Dedifferentiated amniotic fluid mesenchymal stem cell (primary cell): ENCODE results near the gene TPPP3.
A peak's percentile ranks its signal among the peaks of the same experiment; 100 is the strongest.
"Not testable (repeated sequence)": the region's sequence is repeated elsewhere in the genome, so short reads cannot be mapped to it uniquely, and the experiment has no call there.

ENCODE experiments used
- DNase-seq: peaks from one replicate; pipeline ENCODE4 v3.0.0-alpha.2; 2016; ENCODE audit errors: extremely low spot score

Gene TPPP3

DNA sequence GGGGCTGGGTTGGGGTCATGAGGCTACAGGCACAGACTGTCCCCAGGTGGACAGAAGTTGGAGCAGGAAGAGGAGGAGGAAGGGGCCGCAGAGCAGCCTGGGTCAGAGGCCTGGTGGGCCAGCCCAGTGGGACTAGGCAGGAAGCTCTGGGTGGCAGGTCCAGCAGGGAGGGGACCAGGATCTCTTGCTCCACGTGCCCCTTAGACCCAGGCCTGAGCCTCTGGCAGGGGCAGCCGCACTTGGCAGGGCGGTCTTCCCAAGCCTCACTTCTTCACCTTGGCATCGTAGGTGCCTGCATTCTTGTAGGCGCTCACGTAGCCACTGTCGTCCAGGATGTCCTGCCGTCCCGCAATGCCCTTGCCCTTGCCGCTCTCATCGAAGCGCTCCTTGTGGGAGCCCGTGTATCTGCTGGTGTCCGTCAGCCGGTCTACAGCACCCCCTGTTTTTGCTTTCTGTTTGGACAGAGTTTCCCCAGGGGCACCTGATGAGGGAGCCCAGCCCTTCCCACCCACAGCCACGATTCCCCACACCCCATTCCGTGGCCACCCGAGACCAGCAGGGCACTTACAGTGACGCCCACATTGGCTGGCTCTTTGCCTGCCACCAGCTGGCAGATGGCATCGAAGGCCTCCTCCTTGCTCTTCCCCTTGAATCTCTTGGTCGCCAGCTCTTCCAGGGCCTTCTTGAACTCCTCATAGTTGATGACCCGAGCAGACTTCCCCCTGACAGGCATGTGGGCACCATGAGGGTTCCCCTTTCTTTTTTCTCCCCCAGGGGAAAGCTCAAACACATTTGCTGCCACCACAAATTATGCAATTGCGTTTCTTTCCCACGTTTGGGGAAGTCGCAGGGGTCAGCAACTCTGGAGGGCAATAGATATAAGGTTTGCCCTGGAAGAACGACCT lies 3.1 kb downstream of the TPPP3 start:
- DNase-seq, result no peak

DNA sequence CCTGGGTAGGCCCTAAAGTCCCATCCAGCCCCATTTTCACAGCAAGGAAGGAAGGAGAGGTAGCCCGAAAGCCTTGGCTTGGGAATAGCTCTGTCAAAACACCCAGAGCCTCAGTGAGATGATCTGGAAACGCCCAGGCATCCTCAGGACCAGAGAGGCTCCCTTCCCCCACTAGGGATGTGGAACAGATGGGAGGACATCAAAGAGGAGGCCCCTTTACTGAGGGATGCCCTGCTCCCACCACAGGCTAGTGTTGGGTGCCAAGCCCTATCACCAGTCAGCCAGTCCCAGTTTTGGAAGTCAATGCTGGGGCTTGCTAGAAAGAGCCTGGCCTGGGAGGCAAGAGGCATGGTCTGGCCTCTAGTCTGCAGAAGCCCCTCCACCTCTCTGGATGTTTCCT lies 4.7 kb downstream of the TPPP3 start:
- no peak for DNase-seq

DNA sequence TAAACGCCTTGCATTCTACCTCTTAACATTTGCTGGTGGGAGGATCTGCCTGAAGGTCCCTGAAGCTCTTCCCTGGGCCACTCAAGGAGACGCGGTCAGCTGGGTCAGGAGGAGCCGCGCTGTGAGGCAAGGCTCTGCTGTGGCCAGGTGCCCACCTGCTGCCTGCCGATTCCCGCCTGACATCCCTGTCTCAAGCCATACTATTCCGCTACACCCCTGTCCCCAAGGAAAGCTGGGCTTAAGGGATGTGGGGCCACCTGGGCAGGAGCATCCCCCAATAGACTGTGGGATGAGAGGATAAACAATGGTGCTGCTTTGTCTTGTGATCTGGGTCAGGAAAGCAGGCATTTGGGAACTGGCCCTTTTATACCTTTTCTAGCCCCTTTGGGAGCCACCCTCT lies 5.1 kb downstream of the TPPP3 start:
- no peak for DNase-seq

DNA sequence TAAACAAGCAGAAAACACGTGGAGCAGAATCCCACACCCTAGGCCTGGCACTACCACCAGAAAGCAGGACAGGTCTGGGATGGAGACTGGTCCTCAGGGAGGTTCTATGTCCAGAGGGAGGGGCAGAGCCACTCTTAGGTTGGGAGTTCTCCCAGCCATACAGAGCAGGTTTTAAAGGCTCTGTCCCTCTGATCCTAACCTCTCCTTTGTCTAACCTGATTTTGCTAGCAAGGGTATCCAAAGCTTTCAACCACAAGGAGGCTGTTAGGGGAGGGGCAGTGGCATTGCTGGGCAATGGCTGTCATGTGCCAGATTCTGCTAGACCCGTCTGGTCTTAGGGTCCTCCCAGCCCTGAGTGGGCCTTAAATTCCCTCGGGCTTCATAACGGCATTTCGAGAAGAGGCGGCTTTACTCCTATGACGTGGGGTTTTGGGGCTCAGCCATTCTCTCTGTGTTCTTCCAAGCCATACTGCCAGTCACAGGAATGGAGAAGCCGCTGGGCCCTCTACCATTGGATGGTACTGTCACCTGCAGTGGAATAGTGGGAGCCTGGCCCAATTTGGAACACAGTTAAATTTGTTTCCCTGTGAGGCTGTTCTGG lies 5.7 kb downstream of the TPPP3 start:
- no peak for DNase-seq

DNA sequence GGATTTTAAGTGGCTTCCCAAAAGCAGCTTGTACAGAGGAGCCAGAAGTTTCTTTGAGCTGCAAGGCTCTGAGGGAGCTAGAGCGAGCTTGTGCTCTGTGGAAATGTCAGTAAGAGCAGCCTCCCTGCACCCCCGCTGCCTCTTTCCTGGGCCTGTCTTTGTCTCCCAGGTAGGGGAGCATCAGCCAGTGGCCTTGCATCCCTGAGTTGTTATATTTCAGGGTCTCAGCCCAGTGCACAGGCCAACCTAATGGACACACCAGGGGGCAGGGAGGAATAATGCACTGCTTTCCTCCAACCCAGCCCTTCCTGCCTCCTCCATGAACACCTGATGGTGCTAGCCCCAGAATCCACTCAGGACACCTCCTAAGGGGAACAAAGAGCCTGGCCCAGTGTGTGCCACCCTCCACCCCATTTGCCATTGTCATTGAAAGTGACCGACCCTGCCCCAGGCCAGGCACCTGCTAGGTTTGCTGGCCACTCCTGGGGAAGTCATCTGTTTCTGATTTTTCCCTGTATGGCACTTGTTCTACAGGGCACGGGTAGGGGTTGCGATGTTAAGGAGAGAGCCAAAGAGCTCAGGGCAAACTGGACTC lies 6.3 kb downstream of the TPPP3 start:
- DNase-seq, result no peak

DNA sequence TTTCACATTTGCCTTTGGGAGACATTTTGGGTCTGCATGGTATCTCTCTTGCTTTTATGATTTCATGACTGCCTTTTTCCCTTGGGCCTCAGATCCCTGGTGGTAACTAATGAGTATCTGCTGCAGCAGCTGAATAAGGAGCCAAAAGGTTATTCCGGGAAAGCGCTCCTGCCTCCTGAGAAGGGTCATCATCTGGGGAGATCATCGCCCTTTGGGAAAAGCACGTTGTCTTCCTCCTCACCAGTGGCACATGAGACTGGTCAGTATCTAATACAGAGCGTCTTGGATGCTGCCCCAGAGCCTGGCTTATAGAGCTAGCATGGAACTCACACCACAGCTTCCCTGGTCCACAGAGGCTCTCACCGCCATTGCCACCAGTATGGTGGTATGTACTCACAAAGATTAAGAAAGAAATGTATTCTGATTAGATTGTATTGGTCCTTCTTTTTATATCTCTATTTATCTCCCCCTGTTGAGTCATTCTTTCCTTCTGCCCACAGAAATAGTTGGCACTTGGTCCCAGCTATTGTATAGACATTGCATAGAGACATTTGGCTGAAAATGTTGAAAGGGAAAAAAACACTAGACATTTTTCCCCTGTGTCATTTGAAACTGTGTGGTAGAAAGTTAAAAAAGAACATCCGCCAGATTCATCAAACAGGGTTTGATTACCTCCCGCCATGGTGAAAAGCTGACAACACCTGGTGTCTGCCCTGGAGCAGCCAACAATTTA lies 8.4 kb downstream of the TPPP3 start:
- no peak for DNase-seq

DNA sequence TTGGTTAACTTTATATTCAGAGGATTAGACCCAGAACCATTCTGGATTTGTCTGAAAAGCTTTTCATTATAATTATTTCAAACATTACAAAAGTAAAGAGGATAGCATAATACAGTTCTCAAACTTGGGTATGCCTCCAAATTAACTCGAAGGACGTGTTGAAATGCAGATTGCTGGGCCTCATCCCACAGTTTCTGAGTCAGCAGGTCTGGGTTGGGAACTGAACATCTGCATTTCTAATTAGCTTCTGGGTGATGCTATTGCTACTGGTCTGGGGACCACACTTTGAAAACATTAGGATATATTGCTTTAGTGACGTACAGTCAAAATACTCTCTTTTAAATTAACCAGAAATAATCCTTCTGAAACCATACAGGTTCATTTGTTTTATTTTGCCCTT lies 10.0 kb downstream of the TPPP3 start:
- no peak for DNase-seq

DNA sequence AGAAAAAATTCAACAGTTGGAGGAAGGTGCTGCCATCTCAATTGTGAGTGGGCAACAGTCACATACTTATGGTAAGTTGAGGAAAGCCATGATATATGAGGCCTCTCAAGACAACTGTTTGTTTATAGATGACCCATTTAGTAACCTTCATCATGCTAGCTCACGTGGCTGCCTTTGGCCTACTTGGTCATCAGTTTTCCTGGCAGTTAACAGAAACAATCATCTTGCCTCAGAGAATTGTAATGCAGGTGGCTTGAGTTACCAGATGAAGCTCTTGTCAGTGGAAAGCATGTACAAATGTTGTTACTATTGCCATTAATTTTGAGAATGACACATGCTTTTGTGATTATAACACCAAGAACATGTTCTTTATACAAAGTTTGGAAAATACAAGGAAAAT lies 14.7 kb downstream of the TPPP3 start:
- DNase-seq, result no peak

DNA sequence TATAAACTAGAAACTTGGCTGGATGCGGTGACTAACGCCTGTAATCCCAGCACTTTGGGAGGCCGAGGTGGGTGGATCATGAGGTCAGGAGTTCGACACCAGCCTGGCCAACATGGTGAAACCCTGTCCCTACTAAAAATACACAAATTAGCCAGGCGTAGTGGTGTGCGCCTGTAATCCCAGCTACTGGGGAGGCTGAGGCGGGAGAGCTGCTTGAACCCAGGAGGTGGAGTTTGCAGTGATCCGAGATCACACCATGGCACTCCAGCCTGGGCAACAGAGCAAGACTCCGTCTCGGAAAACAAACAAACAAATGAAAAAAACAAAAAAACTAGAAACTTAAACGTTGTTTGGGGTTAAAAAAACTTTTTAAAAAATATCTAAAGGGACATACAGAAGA lies 17.3 kb downstream of the TPPP3 start:
- DNase-seq, result not testable (repeated sequence)

DNA sequence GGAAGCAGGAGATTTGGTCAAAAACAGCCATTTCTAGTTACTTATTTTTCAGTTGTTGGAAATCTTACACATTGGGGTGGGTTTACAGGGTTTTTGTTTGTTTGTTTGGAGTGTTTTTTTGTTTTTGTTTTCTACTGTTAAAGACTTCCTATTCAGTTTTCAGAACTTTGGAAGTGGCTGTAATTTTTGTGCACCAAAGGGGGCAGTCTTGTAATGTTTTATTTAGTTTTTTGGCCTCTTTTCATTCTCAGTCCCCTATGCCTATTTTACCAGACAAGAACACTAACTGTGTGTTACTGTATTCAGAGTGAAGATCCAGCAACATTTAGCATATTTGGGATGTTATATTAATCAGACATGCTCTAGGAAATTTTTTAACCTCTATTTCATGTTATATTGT lies 20.6 kb downstream of the TPPP3 start:
- peak; percentile 18 for DNase-seq

DNA sequence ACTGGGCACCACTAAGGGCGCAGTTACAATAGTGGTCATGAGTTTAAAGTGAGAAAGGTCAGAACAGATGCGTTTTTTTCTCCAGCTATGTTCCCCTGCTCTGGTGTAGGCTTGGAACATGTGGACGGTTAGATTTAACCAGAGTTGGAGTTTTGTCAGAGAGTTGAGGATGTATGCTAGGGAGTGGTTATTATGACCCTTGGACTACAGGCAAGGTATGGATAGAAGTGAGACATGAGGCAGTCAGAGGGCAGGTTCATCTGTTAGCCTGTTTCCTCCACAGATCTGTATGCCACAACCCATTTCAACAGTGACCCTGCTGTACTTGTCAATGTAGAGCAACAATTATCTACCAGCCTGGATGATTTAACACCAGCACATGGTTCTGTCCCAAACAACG lies 22.6 kb downstream of the TPPP3 start:
- DNase-seq, result no peak

DNA sequence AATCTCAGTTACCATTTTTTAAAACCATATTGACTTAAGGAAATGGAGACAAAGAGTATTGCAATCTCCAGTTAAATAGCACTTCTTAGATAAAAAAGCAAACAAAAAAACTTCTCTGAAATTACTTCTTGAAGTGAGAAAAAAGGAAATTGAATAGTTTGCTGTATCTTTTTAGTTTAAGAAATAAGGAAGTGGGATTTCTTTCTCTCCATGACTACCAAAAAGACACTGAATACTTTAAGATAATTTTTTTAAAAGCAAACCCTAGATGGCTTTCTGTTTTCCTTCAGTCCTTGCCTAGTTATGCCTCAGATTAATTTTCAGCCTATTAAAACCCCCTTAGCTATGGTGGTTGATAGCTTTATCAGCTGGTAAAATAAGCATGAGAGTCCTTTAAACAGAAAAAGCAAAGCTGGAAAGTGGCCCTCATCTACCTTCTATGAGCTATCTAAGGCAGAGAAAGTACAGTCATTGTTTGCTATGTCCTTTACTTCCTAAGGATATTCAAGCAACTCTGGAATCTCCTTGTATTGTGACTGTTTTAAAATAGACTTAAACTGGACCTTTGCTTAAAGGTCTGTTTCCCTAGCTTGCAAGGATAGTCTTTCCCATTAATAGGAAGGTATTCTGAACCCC lies 28.6 kb downstream of the TPPP3 start:
- DNase-seq, result no peak

DNA sequence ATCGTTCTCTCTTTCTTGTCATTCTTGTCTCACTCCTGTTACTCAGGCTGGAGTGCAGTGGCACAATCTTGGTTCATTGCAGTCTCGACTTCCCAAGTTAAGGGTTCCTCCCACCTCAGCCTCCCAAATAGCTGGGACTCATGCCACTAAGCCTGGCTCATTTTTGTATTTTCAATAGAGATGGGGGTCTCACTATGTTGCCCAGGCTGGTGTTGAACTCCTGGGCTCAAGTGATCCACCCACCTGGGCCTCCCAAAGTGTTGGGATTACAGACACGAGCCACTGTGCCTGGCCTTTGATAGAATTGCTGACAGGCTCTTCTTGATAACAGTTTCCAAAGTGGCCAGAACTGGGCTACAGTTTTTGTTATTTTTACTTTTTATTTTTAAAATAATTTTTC lies 32.3 kb downstream of the TPPP3 start:
- no peak for DNase-seq

DNA sequence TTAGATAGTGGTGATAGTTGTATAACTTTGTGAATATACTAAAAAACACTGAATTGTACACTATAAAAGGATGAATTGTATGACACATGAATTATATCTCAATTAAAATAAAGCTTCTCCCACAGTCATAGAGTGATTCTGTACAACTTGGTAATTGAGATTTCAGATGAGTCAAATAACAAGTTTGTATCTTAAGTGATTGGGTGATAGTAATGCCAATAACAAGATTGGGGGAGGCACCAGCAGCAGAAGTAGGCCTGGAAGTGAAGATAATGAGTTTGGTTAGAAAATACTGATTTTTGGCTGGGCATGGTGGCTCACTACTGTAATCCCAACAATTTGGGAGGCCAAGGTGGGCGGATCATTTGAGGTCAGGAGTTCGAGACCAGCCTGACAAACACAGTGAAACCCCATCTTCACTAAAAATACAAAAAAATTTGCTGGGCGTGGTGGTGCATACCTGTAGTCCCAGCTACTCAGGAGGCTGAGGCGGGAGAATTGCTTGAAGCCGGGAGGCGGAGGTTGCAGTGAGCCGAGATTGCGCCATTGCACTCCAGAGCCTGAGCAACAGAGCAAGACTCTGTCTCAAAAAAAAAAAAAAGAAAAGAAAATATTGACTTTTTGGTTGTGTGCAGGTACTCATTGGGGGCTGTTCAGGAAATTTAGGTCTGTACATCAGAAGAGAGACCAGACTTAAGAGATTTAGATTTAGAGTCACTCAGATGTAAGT lies 33.6 kb downstream of the TPPP3 start:
- not testable (repeated sequence) for DNase-seq

DNA sequence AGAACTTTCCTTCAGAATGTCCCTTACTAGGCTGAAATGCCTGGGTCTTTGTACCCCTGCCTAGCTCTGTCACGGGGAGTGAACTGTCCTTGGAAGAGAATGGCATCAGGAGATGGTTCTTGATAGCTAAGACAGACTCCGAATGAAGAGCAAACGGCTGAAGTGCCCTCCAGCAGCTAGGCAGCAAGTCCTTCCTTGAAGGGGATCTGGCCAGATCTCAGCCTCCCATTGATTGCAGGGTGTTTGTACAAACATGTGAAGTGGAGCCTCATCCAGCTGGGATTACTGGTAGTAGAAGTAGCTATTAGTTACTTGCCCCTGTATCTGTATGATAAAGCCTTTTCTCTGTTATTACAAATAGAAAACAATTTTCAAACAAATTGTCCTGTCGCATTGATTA lies 35.7 kb downstream of the TPPP3 start:
- no peak for DNase-seq

DNA sequence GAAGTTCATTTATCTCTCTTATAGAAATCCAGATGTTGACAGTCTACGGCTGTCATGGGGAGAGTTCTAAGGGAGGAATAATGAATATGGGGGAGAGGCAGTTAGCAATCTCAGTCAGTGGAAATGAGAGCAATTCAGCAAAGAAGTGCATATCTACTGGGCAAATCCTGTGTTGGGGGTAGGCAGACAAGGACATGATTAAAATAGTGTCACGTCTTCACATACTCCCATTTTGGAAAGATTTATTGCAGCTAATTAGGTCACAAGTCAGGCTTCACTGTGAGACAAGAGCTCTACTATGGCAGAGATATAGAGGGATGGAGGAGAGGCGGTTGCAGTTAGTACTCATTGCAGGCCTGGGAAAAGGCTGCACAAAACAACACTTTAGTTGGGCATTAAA lies 36.9 kb downstream of the TPPP3 start:
- no peak for DNase-seq

DNA sequence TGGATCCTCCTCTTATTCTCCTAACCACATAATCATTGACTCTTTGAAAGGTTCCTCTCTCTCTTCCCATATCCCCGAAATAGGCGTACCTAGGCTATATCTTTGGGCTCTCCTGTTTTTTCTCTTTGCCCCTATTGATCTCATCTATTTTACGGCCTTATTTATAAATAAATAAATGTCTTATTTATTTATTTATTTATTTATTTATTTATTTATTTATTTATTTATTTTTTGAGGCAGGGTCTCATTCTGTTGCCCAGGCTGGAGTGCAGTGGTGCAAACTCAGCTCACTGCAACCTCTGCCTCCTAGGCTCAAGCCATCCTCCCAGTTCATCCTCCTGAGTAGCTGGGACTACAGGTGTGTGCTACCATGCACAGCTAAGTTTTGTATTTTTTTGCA lies 40.8 kb downstream of the TPPP3 start:
- not testable (repeated sequence) for DNase-seq

DNA sequence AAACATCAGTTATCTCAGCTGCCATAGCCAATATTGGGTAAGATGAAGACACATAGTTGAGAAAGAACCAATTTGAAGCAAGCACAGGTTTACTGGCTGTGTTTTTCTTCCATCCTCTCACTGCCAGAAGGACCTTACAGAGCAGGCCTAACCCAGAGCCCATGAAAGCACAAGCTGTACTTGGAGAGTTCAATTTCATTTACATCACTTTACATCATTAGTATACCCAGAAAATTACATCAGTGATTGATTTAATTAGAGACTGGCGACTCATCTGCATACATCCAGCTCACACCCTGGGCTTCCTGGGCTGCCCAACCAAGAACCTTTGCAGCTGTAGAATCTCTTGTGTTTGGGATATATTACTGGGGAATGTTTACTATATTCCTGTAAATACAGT lies 43.0 kb downstream of the TPPP3 start:
- DNase-seq, result no peak

DNA sequence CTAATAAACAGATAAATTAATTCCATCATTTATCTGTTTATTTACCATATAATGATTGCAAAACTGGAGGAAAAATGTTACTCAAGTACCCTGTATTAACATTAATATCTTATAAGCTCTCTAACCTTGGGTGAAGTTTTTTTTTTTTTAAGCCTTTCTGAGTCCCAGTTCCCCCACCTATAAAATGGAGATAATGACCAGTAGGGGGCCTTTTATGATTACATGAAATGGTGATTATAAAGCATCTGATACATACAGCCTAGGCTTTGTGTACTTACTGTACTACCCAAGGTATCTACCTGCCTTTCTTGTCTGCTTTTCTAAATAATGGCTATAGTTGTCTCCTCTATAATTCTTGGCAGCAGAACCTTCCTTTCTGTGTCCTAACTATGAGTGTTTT lies 44.1 kb downstream of the TPPP3 start:
- DNase-seq, result no peak

DNA sequence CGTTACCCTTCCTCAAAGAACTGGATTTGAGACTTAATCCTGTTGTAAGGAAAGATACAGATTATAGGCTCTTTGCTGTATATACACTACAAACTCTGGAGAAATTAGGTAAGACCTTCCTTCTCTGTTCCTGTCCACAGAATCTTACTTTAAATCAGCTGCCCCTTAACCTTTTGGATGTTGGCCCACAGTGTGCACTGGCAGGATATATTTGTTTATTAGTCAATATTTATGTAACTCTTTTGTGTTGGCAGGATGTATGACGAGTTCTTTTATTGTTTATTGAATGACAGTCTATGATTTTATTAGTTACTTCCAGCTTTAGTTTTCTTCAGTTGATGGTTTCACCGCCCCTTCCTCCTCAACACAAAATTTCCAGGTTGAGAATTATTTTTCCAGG lies 47.0 kb downstream of the TPPP3 start:
- DNase-seq, result no peak

DNA sequence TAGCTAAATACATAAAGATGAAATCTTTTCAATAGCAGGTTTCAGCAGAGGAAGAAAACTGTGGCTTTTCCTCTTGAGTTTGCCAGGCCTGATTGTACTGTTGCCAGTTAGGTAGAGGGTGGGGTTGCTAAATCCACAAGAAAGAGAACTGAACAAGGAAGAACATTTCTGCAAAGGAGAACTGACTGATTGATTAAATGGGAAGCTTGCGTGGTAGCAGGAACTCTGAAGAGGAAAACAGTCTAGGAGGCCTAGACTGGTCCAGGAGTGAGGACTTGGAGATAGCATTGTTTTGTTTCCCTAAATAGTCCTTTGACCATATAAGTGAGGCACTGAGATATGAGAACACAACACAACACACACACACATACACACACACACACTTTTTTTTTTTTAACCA lies 47.9 kb downstream of the TPPP3 start:
- no peak for DNase-seq
